GM23338 (cell line): ENCODE data around the gene OR5AU1. TPM values are rescaled to one million over a fixed set of nuclear protein-coding genes. Genes with fewer than 3 reads are reported as not detected.
"Not testable (repeated sequence)": the region's sequence is repeated elsewhere in the genome, so short reads cannot be mapped to it uniquely, and the experiment has no call there.

Source experiments
- ATAC-seq: fragments of 200-7000 bp; cut with Tn5 transposase; 3 replicates; pipeline ENCODE4 v1.9.1; 2020
- DNase-seq: peaks from one replicate; pipeline ENCODE4 v3.0.0-alpha.2; 2015; ENCODE audit warnings: low spot score
- H2AFZ ChIP-seq: fragments of 200-600 bp; sonication (generic); 2 replicates; pipeline ENCODE4 v1.8.0; 2016; ENCODE audit warnings: antibody characterized with exemption, mild to moderate bottlenecking, moderate library complexity
- H3F3A ChIP-seq: fragments of 200-600 bp; sonication (generic); replicated peaks from 2 replicates; pipeline ENCODE4 v1.8.0; 2017; ENCODE audit warnings: antibody characterized with exemption, mixed run types, low read depth
- H3K27ac ChIP-seq: fragments of 200-600 bp; sonication (generic); 2 replicates; pipeline ENCODE4 v1.6.1; 2016; ENCODE audit warnings: low read depth
- H3K27me3 ChIP-seq: fragments of 200-600 bp; sonication (generic); 2 replicates; pipeline ENCODE4 v1.8.0; 2016; ENCODE audit warnings: mild to moderate bottlenecking, mixed run types, moderate library complexity; ENCODE audit not compliant: insufficient read depth
- H3K36me3 ChIP-seq: fragments of 200-600 bp; sonication (generic); 2 replicates; pipeline ENCODE4 v1.8.0; 2016; ENCODE audit warnings: mild to moderate bottlenecking; ENCODE audit not compliant: insufficient read depth
- H3K4me1 ChIP-seq: fragments of 200-600 bp; sonication (generic); 2 replicates; pipeline ENCODE4 v1.8.0; 2016; ENCODE audit warnings: mild to moderate bottlenecking, moderate library complexity; ENCODE audit not compliant: insufficient read depth
- H3K4me2 ChIP-seq: fragments of 200-600 bp; sonication (generic); 2 replicates; pipeline ENCODE4 v1.7.1; 2017; ENCODE audit warnings: mixed run types
- H3K4me3 ChIP-seq: fragments of 200-600 bp; sonication (generic); 2 replicates; pipeline ENCODE4 v1.6.1; 2016; ENCODE audit warnings: mixed run types
- H3K79me2 ChIP-seq: fragments of 200-600 bp; sonication (generic); replicated peaks from 2 replicates; pipeline ENCODE4 v1.8.0; 2017; ENCODE audit warnings: mild to moderate bottlenecking; ENCODE audit not compliant: insufficient read depth
- H3K9me2 ChIP-seq: fragments of 200-600 bp; sonication (generic); 2 replicates; pipeline ENCODE4 v1.8.0; 2017; ENCODE audit not compliant: insufficient read depth
- H4K20me1 ChIP-seq: fragments of 200-600 bp; sonication (generic); replicated peaks from 2 replicates; pipeline ENCODE4 v1.8.0; 2017; ENCODE audit warnings: mild to moderate bottlenecking; ENCODE audit not compliant: insufficient read depth
- H3K27ac Mint-ChIP-seq: 2 replicates; pipeline ENCODE4 v1.8.0; 2020; ENCODE audit warnings: inconsistent platforms, mild to moderate bottlenecking, moderate library complexity, mixed read lengths
- H3K27me3 Mint-ChIP-seq: 3 replicates; pipeline ENCODE4 v1.8.0; 2022; ENCODE audit warnings: low read depth, mild to moderate bottlenecking, moderate library complexity, mixed read lengths, inconsistent platforms; ENCODE audit not compliant: insufficient read depth, poor library complexity
- H3K36me3 Mint-ChIP-seq: 3 replicates; pipeline ENCODE4 v1.8.0; 2021; ENCODE audit warnings: low read depth, mild to moderate bottlenecking, inconsistent platforms, moderate library complexity, mixed read lengths
- H3K4me1 Mint-ChIP-seq: 3 replicates; pipeline ENCODE4 v1.8.0; 2020; ENCODE audit warnings: mild to moderate bottlenecking, inconsistent platforms, mixed read lengths
- H3K4me3 Mint-ChIP-seq: 3 replicates; pipeline ENCODE4 v1.8.0; 2021; ENCODE audit warnings: moderate library complexity, mild to moderate bottlenecking, inconsistent platforms, mixed read lengths
- H3K9me3 Mint-ChIP-seq: 3 replicates; pipeline ENCODE4 v1.8.0; 2020; ENCODE audit warnings: moderate library complexity, mild to moderate bottlenecking, inconsistent platforms, mixed read lengths
- CREB1 ChIP-seq: fragments of 250-450 bp; sonication (Bioruptor Pico); IDR thresholded peaks from 2 replicates; pipeline ENCODE4 v1.5.0; 2020; ENCODE audit warnings: low read depth, mild to moderate bottlenecking, moderate library complexity
- EZH2 ChIP-seq: fragments of 200-600 bp; sonication (generic); IDR thresholded peaks from one replicate; pipeline ENCODE4 v1.8.0; 2017; ENCODE audit warnings: antibody characterized with exemption, mild to moderate bottlenecking, low read depth; ENCODE audit not compliant: unreplicated experiment
- NANOG ChIP-seq: IDR thresholded peaks from 2 replicates; pipeline ENCODE4 v1.6.1; 2016; ENCODE audit warnings: antibody characterized with exemption, borderline replicate concordance
- ZNF114 ChIP-seq: fragments of 250-450 bp; sonication (Bioruptor Pico); IDR thresholded peaks from 2 replicates; pipeline ENCODE4 v1.5.0; 2020; ENCODE audit warnings: mild to moderate bottlenecking, moderate library complexity
- ZNF331 ChIP-seq: fragments of 250-450 bp; sonication (Bioruptor Pico); IDR thresholded peaks from 2 replicates; pipeline ENCODE4 v1.5.0; 2020; ENCODE audit warnings: low read depth, mild to moderate bottlenecking, moderate library complexity
- polyA plus RNA-seq: library from polyadenylated mRNA; unstranded; fragments of >200 nt; fragmentation: Nextera tagmentation; extraction: Ambion mirVana; gene quantifications from 2 replicates; pipeline ENCODE4 v1.2.1, GENCODE V29; 2016
- total RNA-seq: library from RNA; depleted of rRNA; stranded (reverse); fragments of >200 nt; shearing (Covaris generic); gene quantifications from 2 replicates; pipeline ENCODE4 v1.2.3, GENCODE V29; 2014
- TF ChIP-seq, protein P1 (sequence below), 2 experiments: fragments of 200-600 bp in 1 of 2; sonication (generic) in 1 of 2; conservative IDR thresholded peaks; 2 replicates each; pipeline versions ENCODE4 v1.5.1 to v1.6.1; 2016 to 2017; ENCODE audit warnings: antibody characterized with exemption in 2 of 2, low read depth in 2 of 2, mild to moderate bottlenecking in 2 of 2, moderate library complexity in 1 of 2
- TF ChIP-seq, protein P2 (sequence below): fragments of 250-450 bp; sonication (Bioruptor Pico); IDR thresholded peaks from 2 replicates; pipeline ENCODE4 v1.5.0; 2020; ENCODE audit warnings: mild to moderate bottlenecking, moderate library complexity

OR5AU1 gene
- total and polyA plus RNA-seq, 2 experiments from 2014 or later: not detected

DNA sequence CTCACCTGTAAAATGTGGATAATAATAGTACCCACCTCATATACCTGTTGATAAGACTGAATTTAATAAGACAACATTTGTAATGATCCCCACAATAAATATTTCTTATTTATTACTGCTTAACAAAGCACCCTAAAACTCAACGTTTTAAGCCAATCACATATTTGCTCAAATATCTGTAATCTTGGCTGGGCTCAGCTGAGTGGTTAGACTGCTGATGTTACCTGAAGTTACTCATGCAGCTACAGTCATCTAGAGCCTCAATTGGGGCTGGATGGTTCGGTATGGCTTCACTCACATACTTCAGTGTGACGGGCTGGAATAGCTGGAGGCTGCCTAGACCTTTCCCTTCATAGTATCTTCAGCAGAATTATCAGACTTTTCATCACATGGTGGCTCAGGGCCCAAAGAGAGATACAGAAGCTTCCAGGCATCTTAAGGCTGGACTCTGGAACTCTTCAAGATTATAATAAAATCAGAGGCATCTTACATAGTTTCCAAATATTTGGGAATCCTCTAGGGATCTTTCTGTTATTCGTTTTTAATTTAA is 4.3 kb upstream of the OR5AU1 start:
- Histone ChIP-seq H3K4me2 (no peak overlapping the region), H3F3A (no peaks in the 10 kb centered on the region), H4K20me1 (no peaks in the 10 kb centered on the region), H3K9me2 (peaks cover 16% of the 10 kb centered on the region), H2AFZ (no peak overlapping the region), H3K36me3 (no peaks in the 10 kb centered on the region), H3K27me3 (no peaks in the 10 kb centered on the region), H3K4me1 (no peaks in the 10 kb centered on the region), H3K79me2 (no peaks in the 10 kb centered on the region), H3K27ac (no peak overlapping the region), H3K4me3 (no peak overlapping the region)
- no peak overlapping the region for H3K4me3 Mint-ChIP-seq
- no peaks in the 10 kb centered on the region for H3K27me3 Mint-ChIP-seq
- H3K4me1 Mint-ChIP-seq: no peaks in the 10 kb centered on the region
- H3K36me3 Mint-ChIP-seq: no peaks in the 10 kb centered on the region
- TF ChIP-seq NANOG (no peak), ZNF331 (CRISPR knock-in tag) (peak; percentile 61), CREB1 (CRISPR knock-in tag) (no peak), ZNF114 (CRISPR knock-in tag) (no peak), EZH2 (no peak)
- TF ChIP-seq, protein P1, sequence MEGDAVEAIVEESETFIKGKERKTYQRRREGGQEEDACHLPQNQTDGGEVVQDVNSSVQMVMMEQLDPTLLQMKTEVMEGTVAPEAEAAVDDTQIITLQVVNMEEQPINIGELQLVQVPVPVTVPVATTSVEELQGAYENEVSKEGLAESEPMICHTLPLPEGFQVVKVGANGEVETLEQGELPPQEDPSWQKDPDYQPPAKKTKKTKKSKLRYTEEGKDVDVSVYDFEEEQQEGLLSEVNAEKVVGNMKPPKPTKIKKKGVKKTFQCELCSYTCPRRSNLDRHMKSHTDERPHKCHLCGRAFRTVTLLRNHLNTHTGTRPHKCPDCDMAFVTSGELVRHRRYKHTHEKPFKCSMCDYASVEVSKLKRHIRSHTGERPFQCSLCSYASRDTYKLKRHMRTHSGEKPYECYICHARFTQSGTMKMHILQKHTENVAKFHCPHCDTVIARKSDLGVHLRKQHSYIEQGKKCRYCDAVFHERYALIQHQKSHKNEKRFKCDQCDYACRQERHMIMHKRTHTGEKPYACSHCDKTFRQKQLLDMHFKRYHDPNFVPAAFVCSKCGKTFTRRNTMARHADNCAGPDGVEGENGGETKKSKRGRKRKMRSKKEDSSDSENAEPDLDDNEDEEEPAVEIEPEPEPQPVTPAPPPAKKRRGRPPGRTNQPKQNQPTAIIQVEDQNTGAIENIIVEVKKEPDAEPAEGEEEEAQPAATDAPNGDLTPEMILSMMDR (conservative IDR thresholded peaks at IDR 0.05; ENCODE audit: low read depth in 2 of 2): no peak
- TF ChIP-seq, protein P2, sequence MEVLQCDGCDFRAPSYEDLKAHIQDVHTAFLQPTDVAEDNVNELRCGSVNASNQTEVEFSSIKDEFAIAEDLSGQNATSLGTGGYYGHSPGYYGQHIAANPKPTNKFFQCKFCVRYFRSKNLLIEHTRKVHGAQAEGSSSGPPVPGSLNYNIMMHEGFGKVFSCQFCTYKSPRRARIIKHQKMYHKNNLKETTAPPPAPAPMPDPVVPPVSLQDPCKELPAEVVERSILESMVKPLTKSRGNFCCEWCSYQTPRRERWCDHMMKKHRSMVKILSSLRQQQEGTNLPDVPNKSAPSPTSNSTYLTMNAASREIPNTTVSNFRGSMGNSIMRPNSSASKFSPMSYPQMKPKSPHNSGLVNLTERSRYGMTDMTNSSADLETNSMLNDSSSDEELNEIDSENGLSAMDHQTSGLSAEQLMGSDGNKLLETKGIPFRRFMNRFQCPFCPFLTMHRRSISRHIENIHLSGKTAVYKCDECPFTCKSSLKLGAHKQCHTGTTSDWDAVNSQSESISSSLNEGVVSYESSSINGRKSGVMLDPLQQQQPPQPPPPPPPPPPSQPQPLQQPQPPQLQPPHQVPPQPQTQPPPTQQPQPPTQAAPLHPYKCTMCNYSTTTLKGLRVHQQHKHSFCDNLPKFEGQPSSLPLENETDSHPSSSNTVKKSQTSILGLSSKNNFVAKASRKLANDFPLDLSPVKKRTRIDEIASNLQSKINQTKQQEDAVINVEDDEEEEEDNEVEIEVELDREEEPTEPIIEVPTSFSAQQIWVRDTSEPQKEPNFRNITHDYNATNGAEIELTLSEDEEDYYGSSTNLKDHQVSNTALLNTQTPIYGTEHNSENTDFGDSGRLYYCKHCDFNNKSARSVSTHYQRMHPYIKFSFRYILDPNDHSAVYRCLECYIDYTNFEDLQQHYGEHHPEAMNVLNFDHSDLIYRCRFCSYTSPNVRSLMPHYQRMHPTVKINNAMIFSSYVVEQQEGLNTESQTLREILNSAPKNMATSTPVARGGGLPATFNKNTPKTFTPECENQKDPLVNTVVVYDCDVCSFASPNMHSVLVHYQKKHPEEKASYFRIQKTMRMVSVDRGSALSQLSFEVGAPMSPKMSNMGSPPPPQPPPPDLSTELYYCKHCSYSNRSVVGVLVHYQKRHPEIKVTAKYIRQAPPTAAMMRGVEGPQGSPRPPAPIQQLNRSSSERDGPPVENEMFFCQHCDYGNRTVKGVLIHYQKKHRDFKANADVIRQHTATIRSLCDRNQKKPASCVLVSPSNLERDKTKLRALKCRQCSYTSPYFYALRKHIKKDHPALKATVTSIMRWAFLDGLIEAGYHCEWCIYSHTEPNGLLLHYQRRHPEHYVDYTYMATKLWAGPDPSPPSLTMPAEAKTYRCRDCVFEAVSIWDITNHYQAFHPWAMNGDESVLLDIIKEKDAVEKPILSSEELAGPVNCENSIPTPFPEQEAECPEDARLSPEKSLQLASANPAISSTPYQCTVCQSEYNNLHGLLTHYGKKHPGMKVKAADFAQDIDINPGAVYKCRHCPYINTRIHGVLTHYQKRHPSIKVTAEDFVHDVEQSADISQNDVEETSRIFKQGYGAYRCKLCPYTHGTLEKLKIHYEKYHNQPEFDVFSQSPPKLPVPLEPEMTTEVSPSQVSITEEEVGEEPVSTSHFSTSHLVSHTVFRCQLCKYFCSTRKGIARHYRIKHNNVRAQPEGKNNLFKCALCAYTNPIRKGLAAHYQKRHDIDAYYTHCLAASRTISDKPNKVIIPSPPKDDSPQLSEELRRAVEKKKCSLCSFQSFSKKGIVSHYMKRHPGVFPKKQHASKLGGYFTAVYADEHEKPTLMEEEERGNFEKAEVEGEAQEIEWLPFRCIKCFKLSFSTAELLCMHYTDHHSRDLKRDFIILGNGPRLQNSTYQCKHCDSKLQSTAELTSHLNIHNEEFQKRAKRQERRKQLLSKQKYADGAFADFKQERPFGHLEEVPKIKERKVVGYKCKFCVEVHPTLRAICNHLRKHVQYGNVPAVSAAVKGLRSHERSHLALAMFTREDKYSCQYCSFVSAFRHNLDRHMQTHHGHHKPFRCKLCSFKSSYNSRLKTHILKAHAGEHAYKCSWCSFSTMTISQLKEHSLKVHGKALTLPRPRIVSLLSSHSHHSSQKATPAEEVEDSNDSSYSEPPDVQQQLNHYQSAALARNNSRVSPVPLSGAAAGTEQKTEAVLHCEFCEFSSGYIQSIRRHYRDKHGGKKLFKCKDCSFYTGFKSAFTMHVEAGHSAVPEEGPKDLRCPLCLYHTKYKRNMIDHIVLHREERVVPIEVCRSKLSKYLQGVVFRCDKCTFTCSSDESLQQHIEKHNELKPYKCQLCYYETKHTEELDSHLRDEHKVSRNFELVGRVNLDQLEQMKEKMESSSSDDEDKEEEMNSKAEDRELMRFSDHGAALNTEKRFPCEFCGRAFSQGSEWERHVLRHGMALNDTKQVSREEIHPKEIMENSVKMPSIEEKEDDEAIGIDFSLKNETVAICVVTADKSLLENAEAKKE (CRISPR knock-in tag): no peak
- no peaks in the 10 kb centered on the region for H3K9me3 Mint-ChIP-seq
- DNase-seq: no peak
- no peak for ATAC-seq
- no peak overlapping the region for H3K27ac Mint-ChIP-seq

- not testable (repeated sequence) for H3F3A ChIP-seq, H3K36me3 ChIP-seq, H3K4me1 ChIP-seq, H3K4me3 Mint-ChIP-seq, H3K27ac Mint-ChIP-seq, H4K20me1 ChIP-seq, H3K4me1 Mint-ChIP-seq, H3K27me3 Mint-ChIP-seq, H3K27me3 ChIP-seq, DNase-seq, H3K4me2 ChIP-seq, H3K79me2 ChIP-seq, H3K27ac ChIP-seq, H3K36me3 Mint-ChIP-seq, H2AFZ ChIP-seq, ATAC-seq, H3K4me3 ChIP-seq, H3K9me3 Mint-ChIP-seq
- peaks cover 17% of the 10 kb centered on the region for H3K9me2 ChIP-seq
These were observed 2.3 kb upstream of the OR5AU1 start for GRCh38 chr14:21158175-21158574.
